OCI-LY7 (cell line): ENCODE data around the gene PLA2G2E. TPM values are rescaled to one million over a fixed set of nuclear protein-coding genes. Genes with fewer than 3 reads are reported as not detected.

Source experiments
- BruUV-seq: library from RNA; stranded (reverse); fragments of 400-500 nt; replicated peaks from 2 replicates; lab custom pipeline; 2021; lab: Mats Ljungman, UMichigan
- CTCF ChIA-PET: fragments of 300-600 bp; sonication (Branson Sonifier 250); formaldehyde crosslinking; loops from one replicate; lab custom pipeline; 2022; ENCODE audit warnings: antibody characterized with exemption; ENCODE audit not compliant: unreplicated experiment; lab: Charles Lee
- POLR2A ChIA-PET: fragments of 300-600 bp; sonication (Branson Sonifier 250); formaldehyde crosslinking; loops from one replicate; lab custom pipeline; 2022; ENCODE audit warnings: antibody characterized with exemption; lab: Charles Lee
- DNase-seq: peaks from one replicate; pipeline ENCODE4 v3.0.0-alpha.2; 2015; ENCODE audit warnings: low spot score
- H2AFZ ChIP-seq: fragments of 200-600 bp; sonication (generic), shearing (Covaris generic); 2 replicates; pipeline ENCODE4 v1.6.1; 2014; ENCODE audit warnings: mild to moderate bottlenecking, antibody characterized with exemption, low read length, moderate library complexity
- H3K27ac ChIP-seq: fragments of 200-600 bp; sonication (generic); 2 replicates; pipeline ENCODE4 v1.5.1; 2014; ENCODE audit warnings: mixed run types, low read depth, mild to moderate bottlenecking, moderate library complexity, low read length, inconsistent platforms; ENCODE audit not compliant: poor library complexity, severe bottlenecking
- H3K36me3 ChIP-seq: fragments of 200-600 bp; sonication (generic); 2 replicates; pipeline ENCODE4 v1.6.1; 2014; ENCODE audit warnings: mild to moderate bottlenecking, antibody characterized with exemption, low read length, moderate library complexity, mixed read lengths; ENCODE audit not compliant: insufficient read depth
- H3K4me1 ChIP-seq: fragments of 200-600 bp; sonication (generic); 2 replicates; pipeline ENCODE4 v1.5.1; 2014; ENCODE audit warnings: mild to moderate bottlenecking, low read length; ENCODE audit not compliant: insufficient read depth, poor library complexity, severe bottlenecking
- H3K4me2 ChIP-seq: fragments of 200-600 bp; sonication (generic); 2 replicates; pipeline ENCODE4 v1.6.1; 2014; ENCODE audit warnings: mild to moderate bottlenecking, low read length
- H3K4me3 ChIP-seq: fragments of 200-600 bp; sonication (generic); 2 replicates; pipeline ENCODE4 v1.5.1; 2014; ENCODE audit warnings: mild to moderate bottlenecking, low read depth, low read length; ENCODE audit not compliant: poor library complexity, severe bottlenecking
- H3K79me2 ChIP-seq: fragments of 200-600 bp; sonication (generic); 2 replicates; pipeline ENCODE4 v1.6.1; 2016; ENCODE audit warnings: low read depth, mild to moderate bottlenecking, low read length, moderate library complexity, mixed read lengths; ENCODE audit not compliant: insufficient read depth
- H3K9me2 ChIP-seq: fragments of 200-600 bp; sonication (generic); 2 replicates; pipeline ENCODE4 v1.6.1; 2016; ENCODE audit warnings: mild to moderate bottlenecking, low read length, mixed read lengths; ENCODE audit not compliant: insufficient read depth
- H3K9me3 ChIP-seq: fragments of 200-600 bp; sonication (generic); 2 replicates; pipeline ENCODE4 v1.6.1; 2014; ENCODE audit warnings: mild to moderate bottlenecking, mixed run types, low read length, mixed read lengths
- H4K20me1 ChIP-seq: fragments of 200-600 bp; sonication (generic); 2 replicates; pipeline ENCODE4 v1.6.1; 2014; ENCODE audit warnings: mild to moderate bottlenecking, antibody characterized with exemption, low read length, moderate library complexity, mixed read lengths; ENCODE audit not compliant: insufficient read depth
- CTCF ChIP-seq: fragments of 200-600 bp; sonication (generic); conservative IDR thresholded peaks from 2 replicates; pipeline ENCODE4 v1.5.1; 2014; ENCODE audit warnings: mild to moderate bottlenecking, antibody characterized with exemption, low read length, moderate library complexity, mixed read lengths
- EZH2phosphoT487 ChIP-seq: fragments of 200-600 bp; sonication (generic); IDR thresholded peaks from 2 replicates; pipeline ENCODE4 v1.6.1; 2018; ENCODE audit warnings: low read depth, borderline replicate concordance, mild to moderate bottlenecking, mixed run types, antibody characterized with exemption, low read length, moderate library complexity, mixed read lengths
- intact Hi-C: fragments of 100-400 bp; cut with micrococcal nuclease; formaldehyde crosslinking; loops from one replicate; pipeline ENCODE4 v1.10.0; 2022; ENCODE audit not compliant: unreplicated experiment
- total RNA-seq, 2 experiments: library from RNA; depleted of rRNA in 1 of 2; stranded (reverse); fragments of >200 nt in 1 of 2; shearing (Covaris generic) in 1 of 2; gene quantifications; 2 replicates each; pipeline ENCODE4 v1.2.3, GENCODE V29; 2014 to 2022

The PLA2G2E gene
- total RNA-seq, 2 experiments from 2014 or later: not detected

- H4K20me1 ChIP-seq: no peaks in the 10 kb centered on the region
- no peak overlapping the region for H3K27ac ChIP-seq
- no peaks in the 10 kb centered on the region for H3K36me3 ChIP-seq
- DNase-seq: no peak
- no peak overlapping the region for H3K4me3 ChIP-seq
- ChIA-PET POLR2A (no interaction called here), CTCF (no interaction called here)
- intact Hi-C loops: no loop called here
- peaks cover 4% of the 10 kb centered on the region for H3K4me1 ChIP-seq
- BruUV-seq: no TSS peak
- H2AFZ ChIP-seq: no peak overlapping the region
- H3K9me2 ChIP-seq: no peaks in the 10 kb centered on the region
- no peaks in the 10 kb centered on the region for H3K9me3 ChIP-seq
- H3K79me2 ChIP-seq: no peaks in the 10 kb centered on the region
- no peak overlapping the region for H3K4me2 ChIP-seq
- TF ChIP-seq EZH2phosphoT487: no peak
- TF ChIP-seq CTCF: no peak
These were observed 40.2 kb upstream of the PLA2G2E start for GRCh38 chr1:19963636-19964035.

- Histone ChIP-seq H2AFZ (no peak overlapping the region), H3K36me3 (no peaks in the 10 kb centered on the region), H3K4me3 (no peak overlapping the region), H3K4me1 (peaks cover 4% of the 10 kb centered on the region), H3K9me2 (no peaks in the 10 kb centered on the region), H3K27ac (no peak overlapping the region), H3K9me3 (no peaks in the 10 kb centered on the region), H3K79me2 (no peaks in the 10 kb centered on the region), H3K4me2 (peak overlapping the region; percentile 32), H4K20me1 (no peaks in the 10 kb centered on the region)
- CTCF ChIA-PET: no interaction called here
- no TSS peak for BruUV-seq
- TF ChIP-seq EZH2phosphoT487 (no peak), CTCF (no peak)
- intact Hi-C loops: no loop called here
- peak; percentile 4 for DNase-seq
- POLR2A ChIA-PET: no interaction called here
These were observed 37.2 kb upstream of the PLA2G2E start for GRCh38 chr1:19960591-19960990.

- CTCF ChIA-PET: no interaction called here
- intact Hi-C loops: no loop called here
These were observed 34.4 kb upstream of the PLA2G2E start for GRCh38 chr1:19957779-19958178.

More at GRCh38 chr1:19957779-19958178, 34.4 kb upstream of the PLA2G2E start:
- BruUV-seq: no TSS peak
- Histone ChIP-seq H3K4me1 (peaks cover 4% of the 10 kb centered on the region), H3K9me3 (peaks cover 11% of the 10 kb centered on the region; the same call in 1 of the 2 replicates), H3K36me3 (no peaks in the 10 kb centered on the region), H4K20me1 (no peaks in the 10 kb centered on the region), H3K79me2 (no peaks in the 10 kb centered on the region), H3K4me3 (no peak overlapping the region), H3K9me2 (no peaks in the 10 kb centered on the region), H3K4me2 (no peak overlapping the region), H3K27ac (no peak overlapping the region), H2AFZ (no peak overlapping the region)
- POLR2A ChIA-PET: no interaction called here
- DNase-seq: no peak
- TF ChIP-seq CTCF (no peak), EZH2phosphoT487 (no peak)
